HEK293 (cell line): ENCODE data around the gene DOCK4.

Source experiments
- CTCF ChIA-PET: fragments of 350-600 bp; formaldehyde crosslinking; extraction: SDS; loops from one replicate; lab custom pipeline; 2021; ENCODE audit warnings: antibody characterized with exemption; lab: Yijun Ruan, JAX
- POLR2A ChIA-PET: fragments of 300-600 bp; formaldehyde crosslinking; extraction: SDS; loops from one replicate; lab custom pipeline; 2020; ENCODE audit warnings: antibody characterized with exemption, inconsistent platforms; lab: Yijun Ruan, JAX
- H3K27ac ChIP-seq: fragments of 200-500 bp; sonication (Bioruptor generic); 2 replicates; pipeline ENCODE4 v1.5.1; 2014; ENCODE audit warnings: low read depth, low read length, control low read depth, inconsistent platforms; ENCODE audit errors: extremely low read depth
- H3K36me3 ChIP-seq, 2 experiments: fragments of 200-500 bp in 1 of 2; sonication (Bioruptor generic) in 1 of 2; 1 replicate in 1 of 2; 2 replicates in 1 of 2; pipeline ENCODE4 v1.5.1; 2014 to 2017; ENCODE audit warnings: inconsistent platforms in 2 of 2, low read length in 2 of 2; ENCODE audit not compliant: control insufficient read depth in 2 of 2, insufficient read depth in 1 of 2
- H3K4me1 ChIP-seq: fragments of 200-500 bp; sonication (Bioruptor generic); 2 replicates; pipeline ENCODE4 v1.5.1; 2014; ENCODE audit warnings: mild to moderate bottlenecking, low read length, inconsistent platforms; ENCODE audit not compliant: control insufficient read depth, insufficient read depth
- H3K4me3 ChIP-seq: 2 replicates; pipeline ENCODE4 v1.5.1; 2011; ENCODE audit warnings: low read depth, mild to moderate bottlenecking, control low read depth, low read length, moderate library complexity
- H3K9me3 ChIP-seq: fragments of 200-500 bp; sonication (Bioruptor generic); 2 replicates; pipeline ENCODE4 v1.5.1; 2014; ENCODE audit warnings: low read depth, low read length, inconsistent platforms; ENCODE audit not compliant: control insufficient read depth, insufficient read depth
- ATF2 ChIP-seq: fragments of 450-650 bp; formaldehyde crosslinking; IDR thresholded peaks from 2 replicates; pipeline ENCODE4 v1.5.1; 2016; ENCODE audit warnings: missing biosample characterization, missing genetic modification characterization, low read depth
- HOXD13 ChIP-seq: sonication (generic); formaldehyde crosslinking; IDR thresholded peaks from 2 replicates; pipeline ENCODE4 v1.8.0; 2022; ENCODE audit warnings: missing genetic modification reagents, borderline replicate concordance
- KLF10 ChIP-seq: fragments of 450-650 bp; IDR thresholded peaks from 2 replicates; pipeline ENCODE4 v1.5.1; 2018; ENCODE audit warnings: missing biosample characterization, mild to moderate bottlenecking, missing genetic modification characterization
- PBX3 ChIP-seq: sonication (generic); formaldehyde crosslinking; IDR thresholded peaks from 2 replicates; pipeline ENCODE4 v1.8.1; 2022; ENCODE audit warnings: mild to moderate bottlenecking, moderate library complexity, missing genetic modification reagents
- PRDM6 ChIP-seq: fragments of 450-650 bp; formaldehyde crosslinking; IDR thresholded peaks from 2 replicates; pipeline ENCODE4 v1.5.1; 2017; ENCODE audit warnings: missing biosample characterization, missing genetic modification characterization
- ZBTB17 ChIP-seq: fragments of 450-650 bp; formaldehyde crosslinking; IDR thresholded peaks from 2 replicates; pipeline ENCODE4 v1.5.1; 2016; ENCODE audit warnings: missing biosample characterization, missing genetic modification characterization
- ZBTB21 ChIP-seq: fragments of 450-650 bp; formaldehyde crosslinking; IDR thresholded peaks from 2 replicates; pipeline ENCODE4 v1.5.1; 2017; ENCODE audit warnings: missing biosample characterization, missing genetic modification characterization
- ZBTB44 ChIP-seq: fragments of 450-650 bp; IDR thresholded peaks from 2 replicates; pipeline ENCODE4 v1.5.1; 2018; ENCODE audit warnings: missing biosample characterization, mild to moderate bottlenecking, missing genetic modification characterization
- ZBTB8A ChIP-seq: fragments of 450-650 bp; formaldehyde crosslinking; IDR thresholded peaks from 2 replicates; pipeline ENCODE4 v1.5.1; 2016; ENCODE audit warnings: missing biosample characterization, missing genetic modification characterization
- ZFP37 ChIP-seq: fragments of 450-650 bp; formaldehyde crosslinking; IDR thresholded peaks from 2 replicates; pipeline ENCODE4 v1.5.1; 2016; ENCODE audit warnings: missing biosample characterization, missing genetic modification characterization
- ZNF121 ChIP-seq: fragments of 450-650 bp; formaldehyde crosslinking; IDR thresholded peaks from 2 replicates; pipeline ENCODE4 v1.5.1; 2016; ENCODE audit warnings: missing biosample characterization, missing genetic modification characterization
- ZNF157 ChIP-seq: fragments of 450-650 bp; formaldehyde crosslinking; IDR thresholded peaks from 2 replicates; pipeline ENCODE4 v1.5.1; 2016; ENCODE audit warnings: missing biosample characterization, missing genetic modification characterization
- ZNF175 ChIP-seq: fragments of 450-650 bp; formaldehyde crosslinking; IDR thresholded peaks from 2 replicates; pipeline ENCODE4 v1.5.1; 2016; ENCODE audit warnings: missing biosample characterization, missing genetic modification characterization
- ZNF221 ChIP-seq: fragments of 450-650 bp; formaldehyde crosslinking; IDR thresholded peaks from 2 replicates; pipeline ENCODE4 v1.5.1; 2017; ENCODE audit warnings: missing biosample characterization, missing genetic modification characterization, borderline replicate concordance
- ZNF23 ChIP-seq: fragments of 450-650 bp; formaldehyde crosslinking; IDR thresholded peaks from 2 replicates; pipeline ENCODE4 v1.5.1; 2016; ENCODE audit warnings: missing biosample characterization, missing genetic modification characterization, borderline replicate concordance
- ZNF248 ChIP-seq: fragments of 450-650 bp; formaldehyde crosslinking; IDR thresholded peaks from 2 replicates; pipeline ENCODE4 v1.5.1; 2017; ENCODE audit warnings: missing biosample characterization, missing genetic modification characterization
- ZNF521 ChIP-seq: fragments of 450-650 bp; formaldehyde crosslinking; IDR thresholded peaks from 2 replicates; pipeline ENCODE4 v1.5.1; 2017; ENCODE audit warnings: missing biosample characterization, mild to moderate bottlenecking, missing genetic modification characterization
- ZNF600 ChIP-seq: fragments of 450-650 bp; formaldehyde crosslinking; IDR thresholded peaks from 2 replicates; pipeline ENCODE4 v1.5.1; 2016; ENCODE audit warnings: missing biosample characterization, missing genetic modification characterization
- ZNF624 ChIP-seq: fragments of 450-650 bp; formaldehyde crosslinking; IDR thresholded peaks from 2 replicates; pipeline ENCODE4 v1.5.1; 2017; ENCODE audit warnings: missing biosample characterization, missing genetic modification characterization
- ZNF658 ChIP-seq: fragments of 450-650 bp; formaldehyde crosslinking; IDR thresholded peaks from 2 replicates; pipeline ENCODE4; 2016; ENCODE audit warnings: missing biosample characterization, missing genetic modification characterization
- ZNF664 ChIP-seq: fragments of 450-650 bp; formaldehyde crosslinking; IDR thresholded peaks from 2 replicates; pipeline ENCODE4 v1.5.1; 2016; ENCODE audit warnings: missing biosample characterization, missing genetic modification characterization
- ZSCAN5A ChIP-seq: fragments of 450-650 bp; formaldehyde crosslinking; IDR thresholded peaks from 2 replicates; pipeline ENCODE4 v1.5.1; 2016; ENCODE audit warnings: missing biosample characterization, missing genetic modification characterization

DOCK4 gene

GRCh38 chr7:112060625-112061024, 145.6 kb downstream of the DOCK4 start (continued):
- TF ChIP-seq ZNF175 (tag by site-specific recombination) = no peak
- TF ChIP-seq ZNF248 (tag by site-specific recombination) = no peak
- TF ChIP-seq ZNF221 (tag by site-specific recombination) = no peak
- TF ChIP-seq ATF2 = no peak
- no peak for TF ChIP-seq KLF10 (tag by site-specific recombination)
- no peak for TF ChIP-seq ZNF624 (tag by site-specific recombination)
- no peak for TF ChIP-seq ZFP37 (tag by site-specific recombination)
- no peak for TF ChIP-seq HOXD13
- no peak for TF ChIP-seq ZBTB17 (tag by site-specific recombination)
- TF ChIP-seq ZNF664 (tag by site-specific recombination) = no peak

- no peaks in the 10 kb centered on the region for H3K4me1 ChIP-seq
- no peaks in the 10 kb centered on the region for H3K36me3 ChIP-seq
- POLR2A ChIA-PET = no interaction called here
- H3K27ac ChIP-seq = no peak overlapping the region
- no peak overlapping the region for H3K4me3 ChIP-seq
- no peak for TF ChIP-seq HOXD13
- TF ChIP-seq ZNF121 = no peak
- no peak for TF ChIP-seq PBX3 (CRISPR knock-in tag)
- no peak for TF ChIP-seq ZBTB21
- peak; percentile 54 for TF ChIP-seq PRDM6 (tag by site-specific recombination)
- TF ChIP-seq ZNF658 (tag by site-specific recombination) = no peak
- CTCF ChIA-PET = no interaction called here
- H3K9me3 ChIP-seq = no peaks in the 10 kb centered on the region
Observed at GRCh38 chr7:112059675-112060074, 146.5 kb downstream of the DOCK4 start.

- Histone ChIP-seq H3K27ac (no peak overlapping the region), H3K9me3 (no peaks in the 10 kb centered on the region), H3K4me3 (no peak overlapping the region), H3K4me1 (no peaks in the 10 kb centered on the region), H3K36me3 (no peaks in the 10 kb centered on the region)
- no peak for TF ChIP-seq ZNF157 (tag by site-specific recombination)
- ChIA-PET CTCF (no interaction called here), POLR2A (no interaction called here)
Observed at GRCh38 chr7:112058686-112059085, 147.5 kb downstream of the DOCK4 start.

GRCh38 chr7:112056409-112056808, 149.8 kb downstream of the DOCK4 start:
- Histone ChIP-seq H3K9me3 (no peaks in the 10 kb centered on the region), H3K4me3 (no peak overlapping the region), H3K4me1 (no peaks in the 10 kb centered on the region), H3K36me3 (no peaks in the 10 kb centered on the region), H3K27ac (no peak overlapping the region)
- CTCF ChIA-PET = interaction anchor here (0.7 kb wide), 2 partner anchors 315 to 959 kb away, joined by 3 to 9 read pairs; no protein-coding TSS in a partner anchor
- POLR2A ChIA-PET = no interaction called here
- no peak for TF ChIP-seq ZBTB8A (tag by site-specific recombination)
- TF ChIP-seq ZSCAN5A (tag by site-specific recombination) = no peak
- TF ChIP-seq ZNF521 (tag by site-specific recombination) = no peak
- TF ChIP-seq ZBTB44 (tag by site-specific recombination) = 0 out of 2 replicates have a peak, but pooled peaks have one; percentile 34
- TF ChIP-seq ZNF23 = no peak
- TF ChIP-seq PRDM6 (tag by site-specific recombination) = peak; percentile 78
- no peak for TF ChIP-seq ZNF658 (tag by site-specific recombination)
- no peak for TF ChIP-seq ZNF600 (tag by site-specific recombination)
